Peyer's patch (tissue), 4 donors: ENCODE measurements around the gene CFAP97D1.

Source experiments
- POLR2A ChIP-seq, 2 donors: fragments of 450-650 bp; IDR thresholded peaks; one replicate each; pipeline ENCODE4 v1.5.1; 2017; ENCODE audit warnings: antibody characterized with exemption in 2 of 2, mild to moderate bottlenecking in 2 of 2, moderate library complexity in 2 of 2
- TF ChIP-seq, protein P1 (sequence below), 6 experiments: fragments of 450-650 bp in 4 of 6; fragments of 200-600 bp in 2 of 6; sonication (generic) in 1 of 6; IDR thresholded peaks; one replicate each; pipeline ENCODE4 v1.5.1; 2017 to 2019; ENCODE audit warnings: antibody characterized with exemption in 6 of 6, mild to moderate bottlenecking in 3 of 6, moderate library complexity in 1 of 6

DNA sequence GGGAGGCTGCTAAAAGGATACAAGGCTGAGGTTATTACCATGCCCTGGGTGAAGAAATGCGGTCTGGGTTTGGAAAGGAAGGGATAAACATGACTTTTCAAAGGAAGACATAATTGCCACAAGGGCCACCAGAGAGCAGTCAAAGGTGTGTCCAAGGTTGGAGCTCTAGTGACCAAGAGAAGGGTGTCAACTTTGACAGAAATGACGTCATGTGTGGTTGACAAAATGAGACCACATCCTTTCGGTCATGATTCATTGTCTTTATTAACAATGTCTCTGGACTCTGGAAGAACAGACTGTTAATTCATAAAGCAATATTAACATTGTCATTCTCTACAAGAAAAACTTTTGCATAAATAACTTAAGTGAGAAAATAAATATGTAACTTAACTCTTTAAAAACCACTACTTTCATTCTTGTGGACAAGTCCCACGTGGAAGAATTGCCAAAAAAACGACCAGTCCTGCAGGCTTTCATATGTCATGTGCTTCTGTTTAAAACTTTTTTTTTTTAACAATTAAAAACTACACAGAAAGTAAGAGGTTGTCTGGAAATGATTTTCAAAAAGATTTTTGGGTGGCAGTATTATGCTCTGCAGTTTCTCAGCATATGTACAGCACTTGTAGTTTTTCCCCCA is 26.6 kb upstream of the CFAP97D1 start:
- TF ChIP-seq, protein P1, sequence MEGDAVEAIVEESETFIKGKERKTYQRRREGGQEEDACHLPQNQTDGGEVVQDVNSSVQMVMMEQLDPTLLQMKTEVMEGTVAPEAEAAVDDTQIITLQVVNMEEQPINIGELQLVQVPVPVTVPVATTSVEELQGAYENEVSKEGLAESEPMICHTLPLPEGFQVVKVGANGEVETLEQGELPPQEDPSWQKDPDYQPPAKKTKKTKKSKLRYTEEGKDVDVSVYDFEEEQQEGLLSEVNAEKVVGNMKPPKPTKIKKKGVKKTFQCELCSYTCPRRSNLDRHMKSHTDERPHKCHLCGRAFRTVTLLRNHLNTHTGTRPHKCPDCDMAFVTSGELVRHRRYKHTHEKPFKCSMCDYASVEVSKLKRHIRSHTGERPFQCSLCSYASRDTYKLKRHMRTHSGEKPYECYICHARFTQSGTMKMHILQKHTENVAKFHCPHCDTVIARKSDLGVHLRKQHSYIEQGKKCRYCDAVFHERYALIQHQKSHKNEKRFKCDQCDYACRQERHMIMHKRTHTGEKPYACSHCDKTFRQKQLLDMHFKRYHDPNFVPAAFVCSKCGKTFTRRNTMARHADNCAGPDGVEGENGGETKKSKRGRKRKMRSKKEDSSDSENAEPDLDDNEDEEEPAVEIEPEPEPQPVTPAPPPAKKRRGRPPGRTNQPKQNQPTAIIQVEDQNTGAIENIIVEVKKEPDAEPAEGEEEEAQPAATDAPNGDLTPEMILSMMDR (IDR thresholded peaks at IDR 0.05) = no peak
- no peak for TF ChIP-seq POLR2A (IDR thresholded peaks at IDR 0.05)
